ENCODE data around the gene B4GALT5. TPM values are rescaled to one million over a fixed set of nuclear protein-coding genes. Genes with fewer than 3 reads are reported as not detected.

Gene B4GALT5
- polyA plus RNA-seq, 1 donor: 51.5 TPM

GRCh38 chr20:49701916-49702315 is 11.8 kb downstream of the B4GALT5 start:
- DNase-seq: no peak

DNA sequence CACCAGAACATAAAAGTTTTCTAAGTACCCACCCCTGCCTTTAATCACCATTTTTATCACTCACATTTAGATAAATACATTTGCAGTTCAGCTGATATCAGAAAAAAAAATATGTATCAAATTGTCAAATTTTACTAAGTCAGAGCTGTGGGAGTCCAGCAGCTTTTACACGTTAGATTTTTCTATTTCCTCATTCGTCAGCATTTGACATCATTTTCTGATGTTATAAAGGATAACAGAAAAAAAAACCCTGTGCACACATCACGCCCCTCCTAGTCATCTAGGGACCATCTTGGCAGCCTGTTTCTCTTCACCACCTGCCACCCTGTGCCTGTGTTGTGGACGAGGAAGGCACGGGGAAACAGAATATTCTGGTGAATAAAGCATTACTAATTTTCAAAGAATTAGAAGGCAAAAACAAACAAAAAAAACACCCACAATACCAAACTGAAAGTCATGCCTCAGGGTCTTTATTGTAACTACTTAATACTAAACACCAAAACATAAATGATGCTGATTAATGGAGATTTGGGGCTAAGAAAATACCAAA is 12.4 kb downstream of the B4GALT5 start:
- DNase-seq: no peak

DNA sequence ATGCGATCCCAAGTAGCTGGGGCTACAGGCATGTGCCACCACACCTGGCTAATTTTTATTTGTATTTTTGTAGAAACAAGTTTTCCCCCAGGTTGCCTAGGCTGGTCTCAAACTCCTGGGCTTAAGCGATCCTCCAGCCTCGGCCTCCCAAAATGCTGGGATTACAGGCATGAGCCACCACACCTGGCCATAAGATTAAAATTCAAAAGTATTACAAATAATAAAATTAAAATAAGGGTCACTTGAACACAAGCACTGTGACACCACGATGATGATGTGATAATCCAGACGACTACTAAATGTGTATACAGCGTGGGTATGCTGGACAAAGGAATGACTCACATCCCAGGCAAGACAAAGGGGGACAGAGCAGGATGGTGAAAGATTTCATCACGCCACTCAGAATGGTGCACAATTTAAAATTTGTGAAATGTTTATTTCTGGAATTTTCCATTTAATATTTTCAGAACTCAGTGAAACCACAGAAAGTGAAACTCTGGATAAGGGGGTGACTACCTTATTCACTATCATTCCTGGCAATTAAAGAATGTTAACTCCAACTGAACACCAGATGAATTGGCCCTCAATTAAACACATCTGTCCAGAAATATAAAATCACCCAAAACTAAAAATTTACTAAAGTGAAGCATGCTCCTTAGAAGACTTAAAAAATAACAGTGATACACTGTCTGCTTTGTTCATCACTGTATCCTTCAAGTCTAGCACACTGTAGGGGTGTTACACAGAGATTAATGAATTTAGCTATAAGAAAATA is 13.1 kb downstream of the B4GALT5 start:
- DNase-seq: no peak

- no peak for DNase-seq
These were observed 14.3 kb downstream of the B4GALT5 start for GRCh38 chr20:49699200-49699992.

DNA sequence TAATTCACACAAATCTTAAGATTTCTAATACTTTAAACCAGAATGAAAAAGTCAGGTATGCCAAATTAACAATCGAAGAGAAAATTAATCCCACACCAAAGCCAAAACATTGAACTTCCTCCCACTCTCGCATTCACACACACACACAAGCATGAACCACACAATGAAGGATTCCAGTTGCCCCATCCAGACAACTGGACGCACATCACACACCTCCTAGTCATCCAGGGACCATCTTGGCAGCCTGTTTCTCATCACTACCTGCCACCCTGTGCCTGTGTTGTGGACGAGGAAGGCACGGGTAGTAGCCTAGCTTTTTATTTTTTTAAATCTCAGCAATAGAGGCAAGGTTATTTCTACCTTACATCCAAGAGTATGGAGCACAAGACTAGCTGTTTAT is 15.2 kb downstream of the B4GALT5 start:
- DNase-seq: no peak

DNA sequence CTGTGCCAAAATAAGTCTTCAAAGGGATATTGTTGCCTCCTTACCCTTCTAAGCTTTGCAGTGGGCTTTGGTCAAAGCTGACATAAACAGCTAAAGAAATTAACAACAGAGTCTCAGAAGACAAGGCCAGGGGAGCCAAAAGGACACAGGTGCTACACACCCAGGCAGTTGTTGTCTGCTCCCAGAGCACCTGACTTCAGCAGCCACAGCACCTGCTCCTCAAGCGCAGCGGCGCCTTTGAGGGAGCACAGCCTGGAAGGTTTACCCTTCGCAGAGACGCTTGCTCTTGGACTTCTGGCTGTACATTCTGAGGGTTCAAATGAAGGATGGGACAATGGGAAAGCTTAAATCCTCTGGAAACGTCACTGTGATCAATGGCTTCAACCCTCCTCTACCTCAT is 16.6 kb downstream of the B4GALT5 start:
- DNase-seq: no peak

GRCh38 chr20:49696594-49696993 is 17.1 kb downstream of the B4GALT5 start:
- no peak for DNase-seq

GRCh38 chr20:49695830-49696229 is 17.8 kb downstream of the B4GALT5 start:
- DNase-seq: no peak

- no peak for DNase-seq
These were observed 19.1 kb downstream of the B4GALT5 start for GRCh38 chr20:49694450-49695071.

DNA sequence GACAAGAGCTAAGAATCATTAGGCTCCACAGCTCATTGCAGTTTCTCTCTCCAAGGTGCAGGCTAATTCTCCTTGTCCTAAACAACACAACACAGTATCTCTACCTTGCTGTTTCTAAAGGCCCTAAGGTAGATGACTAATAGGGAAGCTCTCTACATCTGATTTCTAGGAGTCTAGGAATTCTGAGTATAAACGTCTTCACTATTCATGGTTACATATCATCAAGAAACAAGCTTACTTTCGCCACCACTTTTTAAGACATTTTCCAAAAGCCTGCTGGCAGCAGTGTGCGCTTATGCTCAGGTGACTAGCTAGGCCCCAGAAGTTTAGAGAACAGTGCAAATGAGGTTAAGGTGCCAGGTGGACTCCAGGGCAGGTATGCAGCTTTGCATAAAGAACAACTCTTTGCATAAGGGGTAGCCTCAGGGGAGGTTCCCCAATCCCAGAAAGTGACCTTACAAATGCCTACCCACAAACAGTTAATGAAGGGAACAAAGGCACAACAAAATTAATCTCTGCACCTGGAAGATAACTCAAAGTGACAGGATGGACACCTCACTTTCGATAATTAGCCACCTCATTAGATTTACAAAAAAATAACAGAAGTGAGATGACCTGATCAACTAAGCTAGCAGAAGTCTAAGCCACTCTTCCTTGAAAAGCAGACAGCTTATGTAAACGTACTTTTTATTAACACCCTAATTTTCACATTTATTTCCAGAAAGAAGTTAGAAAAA is 20.1 kb downstream of the B4GALT5 start:
- DNase-seq: no peak

DNA sequence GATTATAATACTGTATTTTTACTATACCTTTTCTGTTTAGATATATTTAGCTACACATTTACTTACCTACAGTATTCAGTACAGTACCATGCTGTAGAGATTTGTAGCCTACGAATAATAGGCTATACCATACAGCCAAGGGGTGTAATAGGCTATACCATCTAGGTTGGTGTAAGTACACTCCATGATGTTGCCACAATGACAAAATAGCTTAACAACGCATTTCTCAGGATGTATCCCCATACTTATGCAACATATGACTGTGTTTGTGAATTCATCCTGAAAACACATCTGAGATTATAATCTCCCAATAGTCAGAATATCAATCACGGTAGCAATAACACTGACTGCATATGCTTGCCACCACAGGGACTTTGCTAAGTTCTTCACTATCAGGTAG is 20.7 kb downstream of the B4GALT5 start:
- DNase-seq: no peak

GRCh38 chr20:49691818-49692568 is 21.7 kb downstream of the B4GALT5 start:
- no peak for DNase-seq

DNA sequence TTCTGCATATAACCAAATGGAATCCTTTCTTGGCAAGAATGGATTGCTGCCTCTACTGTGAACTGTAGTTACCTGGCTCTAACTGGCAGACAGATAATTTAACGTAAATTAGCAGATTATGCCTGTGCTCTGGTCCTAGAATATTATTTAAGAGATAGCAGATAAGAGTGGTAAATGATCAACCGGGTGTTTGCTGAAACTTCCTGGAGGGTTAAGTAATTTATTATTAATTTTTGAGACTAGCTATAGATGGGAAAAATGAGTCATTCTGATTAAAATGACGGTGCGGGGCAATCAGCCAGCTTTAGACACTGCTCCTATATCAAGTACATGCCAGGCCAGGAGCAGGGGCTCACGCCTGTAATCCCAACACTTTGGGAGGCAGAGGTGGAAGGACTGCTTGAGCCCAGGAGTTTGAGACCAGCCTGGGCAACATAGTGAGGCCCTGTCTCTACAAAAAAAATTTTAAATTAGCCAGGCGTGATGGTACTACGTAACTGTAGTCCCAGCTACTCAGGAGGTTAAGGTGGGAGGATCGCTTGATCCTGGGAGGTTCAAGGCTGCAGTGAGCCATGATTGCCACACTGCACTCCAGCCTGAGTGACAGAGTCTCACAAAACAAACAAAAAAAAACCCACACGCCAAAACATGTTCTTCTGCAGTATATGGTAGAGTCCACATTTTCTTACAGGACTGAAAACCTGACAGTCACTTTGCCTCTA is 22.6 kb downstream of the B4GALT5 start:
- DNase-seq: no peak

- no peak for DNase-seq
These were observed 25.8 kb downstream of the B4GALT5 start for GRCh38 chr20:49687595-49688567.

GRCh38 chr20:49685809-49686208 is 27.9 kb downstream of the B4GALT5 start:
- no peak for DNase-seq

- no peak for DNase-seq
These were observed 28.5 kb downstream of the B4GALT5 start for GRCh38 chr20:49685161-49685601.

DNA sequence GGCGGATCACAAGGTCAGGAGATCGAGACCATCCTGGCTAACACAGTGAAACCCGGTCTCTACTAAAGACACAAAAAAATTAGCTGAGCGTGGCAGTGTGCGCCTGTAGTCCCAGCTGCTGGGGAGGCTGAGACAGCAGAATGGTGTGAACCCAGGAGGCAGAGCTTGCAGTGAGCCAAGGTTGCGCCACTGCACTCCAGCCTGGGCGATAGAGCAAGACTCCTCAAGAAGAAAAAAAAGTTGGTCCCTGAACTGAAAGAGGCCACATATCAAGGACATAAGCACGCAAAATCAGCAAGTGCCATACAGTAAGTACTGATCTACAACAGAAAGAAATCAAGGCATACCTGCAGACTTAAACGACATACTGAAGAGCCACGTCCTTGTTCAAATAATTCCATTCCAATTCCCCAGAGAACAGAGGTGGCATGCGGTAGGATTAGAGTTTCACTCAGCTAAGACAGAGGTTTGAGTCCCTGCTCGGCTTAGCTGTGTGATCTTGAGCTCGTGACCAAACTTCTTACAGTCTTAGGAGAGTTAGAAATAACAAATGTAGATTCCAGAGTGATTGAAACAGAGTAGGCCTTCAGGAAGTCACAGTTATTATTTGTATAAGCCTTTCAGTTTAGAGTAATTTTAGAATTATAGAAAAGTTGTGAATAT is 29.2 kb downstream of the B4GALT5 start:
- no peak for DNase-seq

DNA sequence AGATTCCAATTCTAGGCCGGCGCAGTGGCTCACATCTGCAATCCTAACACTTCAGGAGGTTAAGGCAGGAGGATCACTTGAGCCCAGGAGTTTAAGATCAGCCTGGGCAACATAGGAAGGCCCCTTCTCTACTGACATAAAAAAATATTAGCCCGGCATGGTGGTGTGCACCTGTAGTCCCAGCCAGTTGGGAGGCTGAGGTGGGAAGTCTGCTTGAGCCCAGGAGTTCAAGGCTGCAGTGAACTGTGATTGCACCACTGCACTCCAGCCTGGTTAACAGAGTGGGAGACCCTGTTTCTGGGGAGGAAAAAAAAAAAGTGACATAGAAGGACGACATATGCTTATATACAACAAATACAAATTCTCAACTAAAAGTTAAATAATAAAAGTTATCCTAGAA is 30.9 kb downstream of the B4GALT5 start:
- no peak for DNase-seq

GRCh38 chr20:49682278-49682677 is 31.4 kb downstream of the B4GALT5 start:
- DNase-seq: no peak

Data from left kidney (tissue), 2 donors.